AG04450 (cell line): ENCODE results near the gene UCKL1. TPM values are rescaled to one million over a fixed set of nuclear protein-coding genes. Genes with fewer than 3 reads are reported as not detected.
A peak's percentile ranks its signal among the peaks of the same experiment; 100 is the strongest.

ENCODE experiments used
- CTCF ChIA-PET: fragments of 300-600, 350-600 bp; formaldehyde crosslinking; extraction: SDS; loops from one replicate; lab custom pipeline; 2022; ENCODE audit warnings: antibody characterized with exemption, inconsistent platforms; lab: Charles Lee
- POLR2A ChIA-PET: fragments of 350-600 bp; formaldehyde crosslinking; extraction: SDS; loops from one replicate; lab custom pipeline; 2021; ENCODE audit warnings: antibody characterized with exemption, inconsistent platforms; lab: Yijun Ruan, JAX
- DNase-seq: peaks from one replicate; pipeline ENCODE4 v3.0.0-alpha.2; 2011; ENCODE audit warnings: low read depth, low spot score
- H3K27ac ChIP-seq: one replicate; pipeline ENCODE4 v1.5.1; 2012; ENCODE audit warnings: low read depth, low read length, control low read depth
- H3K27me3 ChIP-seq: one replicate; pipeline ENCODE4 v1.6.0; 2012; ENCODE audit warnings: low read length; ENCODE audit not compliant: control insufficient read depth, insufficient read depth
- H3K4me3 ChIP-seq: 2 replicates; pipeline ENCODE4 v1.5.1; 2011; ENCODE audit warnings: mild to moderate bottlenecking, low read depth, low read length, control low read depth
- H3K9me3 ChIP-seq: 2 replicates; pipeline ENCODE4 v1.5.1; 2012; ENCODE audit warnings: low read length; ENCODE audit not compliant: control insufficient read depth, insufficient read depth
- CTCF ChIP-seq: IDR thresholded peaks from 2 replicates; pipeline ENCODE4 v1.5.1; 2011; ENCODE audit warnings: low read depth, low read length, control low read depth, inconsistent platforms
- polyA plus RNA-seq: library from polyadenylated mRNA; depleted of rRNA; stranded (reverse); fragments of >200 nt; gene quantifications from 2 replicates; pipeline ENCODE4 v1.2.3, GENCODE V29; 2011

The UCKL1 gene
- polyA plus RNA-seq, 1 experiment = 18.0 TPM

- H3K9me3 ChIP-seq = peaks cover 28% of the 10 kb centered on the region; the same call in 1 of the 2 replicates
- H3K27ac ChIP-seq = no peak overlapping the region
- TF ChIP-seq CTCF = no peak
- no peak for DNase-seq
- CTCF ChIA-PET = no interaction called here
- POLR2A ChIA-PET = no interaction called here
- H3K4me3 ChIP-seq = no peak overlapping the region
- no peaks in the 10 kb centered on the region for H3K27me3 ChIP-seq
Measured at GRCh38 chr20:63942250-63942951, 13.8 kb downstream of the UCKL1 start.

- Histone ChIP-seq H3K9me3 (peaks cover 28% of the 10 kb centered on the region; the same call in 1 of the 2 replicates), H3K27ac (no peak overlapping the region), H3K4me3 (no peak overlapping the region), H3K27me3 (no peaks in the 10 kb centered on the region)
- CTCF ChIA-PET = no interaction called here
- DNase-seq = no peak
- no peak for TF ChIP-seq CTCF
- POLR2A ChIA-PET = no interaction called here
Measured at GRCh38 chr20:63941282-63942081, 14.7 kb downstream of the UCKL1 start.

GRCh38 chr20:63940472-63941266 is 15.5 kb downstream of the UCKL1 start:
- H3K9me3 ChIP-seq = peaks cover 28% of the 10 kb centered on the region; the same call in 1 of the 2 replicates
- no peak for TF ChIP-seq CTCF
- CTCF ChIA-PET = no interaction called here
- peak overlapping the region; percentile 11 for H3K27ac ChIP-seq
- POLR2A ChIA-PET = no interaction called here
- no peak overlapping the region for H3K4me3 ChIP-seq
- DNase-seq = no peak
- H3K27me3 ChIP-seq = no peaks in the 10 kb centered on the region

GRCh38 chr20:63940071-63940471 is 16.1 kb downstream of the UCKL1 start:
- no peak for TF ChIP-seq CTCF
- Histone ChIP-seq H3K27ac (peak overlapping the region; percentile 11), H3K27me3 (no peaks in the 10 kb centered on the region), H3K9me3 (peaks cover 28% of the 10 kb centered on the region; the same call in 1 of the 2 replicates), H3K4me3 (no peak overlapping the region)
- DNase-seq = no peak
- ChIA-PET CTCF (interaction anchor here (1.0 kb wide), 1 partner anchor 33 kb away, joined by 3 read pairs; no protein-coding TSS in a partner anchor), POLR2A (no interaction called here)
